Hepatocyte (in vitro differentiated cells): Measurements from ENCODE around the gene PAQR5.

Experiments
- EZH2 ChIP-seq: fragments of 200-600 bp; sonication (generic); IDR thresholded peaks from 2 replicates; pipeline ENCODE4 v1.6.1; 2016; ENCODE audit warnings: antibody characterized with exemption, mild to moderate bottlenecking, borderline replicate concordance
- TF ChIP-seq, protein P1 (sequence below): fragments of 200-600 bp; sonication (generic); IDR thresholded peaks from 2 replicates; pipeline ENCODE4 v1.5.1; 2016; ENCODE audit warnings: antibody characterized with exemption, mild to moderate bottlenecking; ENCODE audit not compliant: poor library complexity

DNA sequence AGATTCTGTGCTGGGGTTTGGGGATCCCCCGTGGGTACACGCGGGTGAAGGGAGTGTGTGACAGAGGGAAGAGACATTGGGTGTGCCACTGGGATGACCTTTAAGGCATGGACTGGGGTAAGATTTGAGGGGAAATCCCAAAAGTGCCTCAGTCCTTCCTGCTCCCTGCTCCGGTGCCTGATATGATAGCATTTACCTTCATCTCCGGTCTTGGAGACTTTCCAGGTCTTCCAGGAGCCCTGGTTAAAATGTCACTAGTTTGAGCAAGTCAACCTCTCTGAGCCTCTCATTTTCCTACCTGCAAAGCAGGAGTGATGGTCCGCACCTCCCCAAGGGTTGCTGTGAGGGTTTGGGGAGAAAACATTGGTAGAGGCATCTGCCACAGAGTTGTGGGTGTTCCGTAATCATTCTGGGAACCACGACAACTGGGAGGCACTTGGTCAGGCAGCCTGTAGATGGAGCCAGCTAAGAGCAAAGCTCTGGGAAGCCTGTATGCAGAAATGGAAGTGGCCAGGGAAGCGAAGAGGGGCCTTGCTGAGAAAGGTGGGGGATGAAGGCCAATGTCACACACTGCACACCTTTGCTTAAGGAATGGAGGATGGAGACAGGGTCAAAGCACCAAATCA, 81.5 kb downstream of the PAQR5 start:
- TF ChIP-seq, protein P1, sequence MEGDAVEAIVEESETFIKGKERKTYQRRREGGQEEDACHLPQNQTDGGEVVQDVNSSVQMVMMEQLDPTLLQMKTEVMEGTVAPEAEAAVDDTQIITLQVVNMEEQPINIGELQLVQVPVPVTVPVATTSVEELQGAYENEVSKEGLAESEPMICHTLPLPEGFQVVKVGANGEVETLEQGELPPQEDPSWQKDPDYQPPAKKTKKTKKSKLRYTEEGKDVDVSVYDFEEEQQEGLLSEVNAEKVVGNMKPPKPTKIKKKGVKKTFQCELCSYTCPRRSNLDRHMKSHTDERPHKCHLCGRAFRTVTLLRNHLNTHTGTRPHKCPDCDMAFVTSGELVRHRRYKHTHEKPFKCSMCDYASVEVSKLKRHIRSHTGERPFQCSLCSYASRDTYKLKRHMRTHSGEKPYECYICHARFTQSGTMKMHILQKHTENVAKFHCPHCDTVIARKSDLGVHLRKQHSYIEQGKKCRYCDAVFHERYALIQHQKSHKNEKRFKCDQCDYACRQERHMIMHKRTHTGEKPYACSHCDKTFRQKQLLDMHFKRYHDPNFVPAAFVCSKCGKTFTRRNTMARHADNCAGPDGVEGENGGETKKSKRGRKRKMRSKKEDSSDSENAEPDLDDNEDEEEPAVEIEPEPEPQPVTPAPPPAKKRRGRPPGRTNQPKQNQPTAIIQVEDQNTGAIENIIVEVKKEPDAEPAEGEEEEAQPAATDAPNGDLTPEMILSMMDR = peak; percentile 15
- no peak for TF ChIP-seq EZH2
